ENCODE data around the gene RDH16. TPM values are rescaled to one million over a fixed set of nuclear protein-coding genes. Genes with fewer than 3 reads are reported as not detected.

Gene RDH16
- total RNA-seq, 1 experiment from 2014 or later = 0.16 TPM

- no TSS peak for BruUV-seq (replicated peaks)
- Mint-ChIP-seq H3K36me3 (ENCODE audit: insufficient read depth, unreplicated experiment) (no peaks in the 10 kb centered on the region), H3K27ac (ENCODE audit: low read depth, unreplicated experiment) (no peak overlapping the region), H3K27me3 (ENCODE audit: insufficient read depth, unreplicated experiment) (no peaks in the 10 kb centered on the region), H3K4me1 (ENCODE audit: insufficient read depth, unreplicated experiment) (peaks cover 9% of the 10 kb centered on the region), H3K9me3 (ENCODE audit: unreplicated experiment) (no peaks in the 10 kb centered on the region), H3K4me3 (ENCODE audit: unreplicated experiment) (no peak overlapping the region)
- TF ChIP-seq CTCF (IDR thresholded peaks at IDR 0.05; ENCODE audit: unreplicated experiment) = no peak
- intact Hi-C loops (cut with micrococcal nuclease) = no loop called here
- DNase-seq (ENCODE audit: unreplicated experiment) = no peak
- ChIA-PET POLR2A (interaction anchor here (1.5 kb wide), 1 partner anchor 13 kb away, joined by 3 read pairs; no protein-coding TSS in a partner anchor), CTCF (interaction anchor here (0.6 to 1.4 kb wide), 7 partner anchors 85 to 444 kb away, joined by 3 to 5 read pairs (median 3); no protein-coding TSS in a partner anchor)
Observed at GRCh38 chr12:56991319-56992246, 34.2 kb upstream of the RDH16 start.

- Mint-ChIP-seq H3K9me3 (ENCODE audit: unreplicated experiment) (no peaks in the 10 kb centered on the region), H3K27me3 (ENCODE audit: insufficient read depth, unreplicated experiment) (no peaks in the 10 kb centered on the region), H3K36me3 (ENCODE audit: insufficient read depth, unreplicated experiment) (no peaks in the 10 kb centered on the region), H3K4me1 (ENCODE audit: insufficient read depth, unreplicated experiment) (peaks cover 17% of the 10 kb centered on the region), H3K4me3 (ENCODE audit: unreplicated experiment) (no peak overlapping the region), H3K27ac (ENCODE audit: low read depth, unreplicated experiment) (no peak overlapping the region)
- no peak for DNase-seq (ENCODE audit: unreplicated experiment)
- ChIA-PET POLR2A (interaction anchor here (1.5 kb wide), 1 partner anchor 14 kb away, joined by 3 read pairs; no protein-coding TSS in a partner anchor), CTCF (interaction anchor here (0.6 to 1.4 kb wide), 5 partner anchors 150 to 443 kb away, joined by 3 to 5 read pairs (median 3); no protein-coding TSS in a partner anchor)
- no peak for TF ChIP-seq CTCF (IDR thresholded peaks at IDR 0.05; ENCODE audit: unreplicated experiment)
- intact Hi-C loops (cut with micrococcal nuclease) = no loop called here
- BruUV-seq (replicated peaks) = no TSS peak
Observed at GRCh38 chr12:56990648-56991318, 33.4 kb upstream of the RDH16 start.

GRCh38 chr12:56989861-56990610, 32.6 kb upstream of the RDH16 start:
- no peak overlapping the region for H3K4me3 Mint-ChIP-seq (ENCODE audit: unreplicated experiment)
- H3K36me3 Mint-ChIP-seq (ENCODE audit: insufficient read depth, unreplicated experiment) = no peaks in the 10 kb centered on the region
- ChIA-PET CTCF (interaction anchor here (0.6 to 1.6 kb wide), 4 partner anchors 122 to 230 kb away, joined by 3 to 6 read pairs (median 4); no protein-coding TSS in a partner anchor), POLR2A (no interaction called here)
- TF ChIP-seq CTCF (IDR thresholded peaks at IDR 0.05; ENCODE audit: unreplicated experiment) = no peak
- H3K4me1 Mint-ChIP-seq (ENCODE audit: insufficient read depth, unreplicated experiment) = peaks cover 20% of the 10 kb centered on the region
- no peak for DNase-seq (ENCODE audit: unreplicated experiment)
- intact Hi-C loops (cut with micrococcal nuclease) = loop anchor here (5.0 kb wide), 1 partner anchor 353 kb away; no protein-coding TSS in a partner anchor
- no peaks in the 10 kb centered on the region for H3K9me3 Mint-ChIP-seq (ENCODE audit: unreplicated experiment)
- BruUV-seq (replicated peaks) = no TSS peak
- H3K27me3 Mint-ChIP-seq (ENCODE audit: insufficient read depth, unreplicated experiment) = no peaks in the 10 kb centered on the region
- H3K27ac Mint-ChIP-seq (ENCODE audit: low read depth, unreplicated experiment) = no peak overlapping the region

Measured in MCF 10A (cell line).